ENCODE results near the gene FBXO24.
A peak's percentile ranks its signal among the peaks of the same experiment; 100 is the strongest.

FBXO24 gene

DNA sequence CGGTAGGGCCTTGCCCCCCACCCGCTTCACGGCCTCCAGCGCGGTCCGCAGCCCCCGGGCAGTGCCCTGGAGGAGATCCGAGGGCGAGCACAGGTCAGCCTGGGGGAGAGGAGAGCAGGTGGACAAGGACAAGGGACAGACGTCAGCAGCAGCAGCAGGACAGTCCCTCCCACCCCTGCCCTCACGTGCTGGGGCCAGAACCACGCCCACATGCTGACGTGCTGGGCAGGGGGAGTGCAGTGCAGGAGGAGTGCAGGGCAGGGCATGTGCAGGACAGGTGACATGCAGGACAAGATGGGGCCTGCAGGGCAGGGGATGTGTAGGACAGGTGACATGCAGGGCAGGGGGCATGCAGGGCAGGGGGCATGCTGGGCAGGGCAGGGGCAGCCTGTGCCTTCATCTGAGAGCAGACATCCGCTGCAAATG lies 10.9 kb upstream of the FBXO24 start:
- DNase-seq = no peak

GRCh38 chr7:100575746-100576383 lies 10.3 kb upstream of the FBXO24 start:
- no peak for DNase-seq

DNA sequence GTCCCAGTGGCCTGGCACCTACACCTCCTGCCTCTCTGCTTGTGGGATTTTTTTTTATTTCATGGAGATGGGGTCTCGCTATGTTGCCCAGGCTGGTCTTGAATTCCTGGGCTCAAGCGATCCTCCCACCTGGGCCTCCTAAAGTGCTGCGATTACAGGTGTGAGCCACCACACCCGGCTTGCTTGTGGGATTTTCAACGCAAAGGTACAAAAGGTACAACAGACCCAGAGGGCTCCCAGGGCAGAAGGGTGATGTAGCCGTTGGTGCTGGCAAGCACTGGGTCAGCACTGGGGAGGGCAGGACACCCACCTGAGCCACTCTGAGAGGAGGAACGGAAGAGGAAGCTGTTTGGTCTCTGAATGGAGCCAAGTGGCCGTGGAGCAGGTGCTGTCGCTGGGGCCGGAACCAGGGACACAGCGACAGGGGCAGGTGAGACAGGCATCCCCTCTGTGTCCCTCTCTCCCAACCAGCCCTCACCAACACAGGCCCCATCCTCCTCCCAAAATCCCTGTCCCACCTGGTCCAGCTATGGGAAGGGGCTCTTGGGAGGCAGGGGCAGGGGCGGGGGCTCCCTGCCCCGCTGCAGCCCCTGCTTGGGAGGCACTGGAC lies 9.6 kb upstream of the FBXO24 start:
- no peak for DNase-seq

GRCh38 chr7:100577103-100577502 lies 9.0 kb upstream of the FBXO24 start:
- no peak for DNase-seq

- DNase-seq = no peak
Measured at GRCh38 chr7:100577507-100577906, 8.6 kb upstream of the FBXO24 start.

DNA sequence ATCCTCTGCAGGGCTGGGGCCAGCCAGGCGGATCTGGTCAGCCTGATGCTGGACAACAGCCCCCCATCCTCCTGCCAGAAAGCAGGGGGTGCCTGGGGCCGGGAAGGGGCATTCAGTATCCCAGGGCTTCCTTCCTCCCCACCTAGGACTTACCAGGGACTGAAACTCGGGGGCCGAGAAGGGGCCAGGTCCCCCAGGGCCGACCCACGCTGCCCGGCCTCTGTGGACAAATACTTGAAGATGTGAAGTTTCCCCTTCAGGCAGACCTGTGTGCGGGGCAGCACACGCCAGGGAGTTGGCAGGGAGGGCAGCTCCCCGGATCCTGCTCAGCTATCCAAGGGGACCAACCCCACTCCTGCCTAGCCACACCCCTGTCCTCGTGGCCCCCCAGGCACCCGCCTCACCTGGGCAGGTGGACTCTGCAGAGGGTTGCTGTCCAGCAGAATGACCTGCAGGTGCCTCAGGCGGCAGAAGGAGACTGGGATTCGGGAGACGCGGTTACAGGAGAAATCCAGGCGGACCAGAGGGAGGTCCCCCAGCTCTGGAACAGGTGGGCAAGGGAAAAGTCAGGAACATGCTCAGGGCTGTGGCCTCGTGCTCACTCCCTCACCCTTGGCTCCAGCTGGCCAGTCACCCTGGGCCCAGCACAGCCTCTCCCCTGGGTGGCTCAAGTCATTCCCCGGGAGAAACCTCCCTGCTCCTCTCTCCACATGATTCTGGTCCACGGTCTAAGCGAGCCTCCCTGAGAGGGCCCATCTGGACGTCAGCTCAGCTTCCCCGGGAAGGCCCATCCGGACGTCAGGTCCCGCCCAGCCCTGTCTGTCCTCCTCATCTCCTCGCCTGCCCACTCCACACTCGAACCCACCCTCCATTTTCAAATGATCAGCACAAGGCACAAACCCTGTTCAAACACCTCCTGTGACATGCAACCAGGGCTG lies 7.6 kb upstream of the FBXO24 start:
- DNase-seq = no peak

DNA sequence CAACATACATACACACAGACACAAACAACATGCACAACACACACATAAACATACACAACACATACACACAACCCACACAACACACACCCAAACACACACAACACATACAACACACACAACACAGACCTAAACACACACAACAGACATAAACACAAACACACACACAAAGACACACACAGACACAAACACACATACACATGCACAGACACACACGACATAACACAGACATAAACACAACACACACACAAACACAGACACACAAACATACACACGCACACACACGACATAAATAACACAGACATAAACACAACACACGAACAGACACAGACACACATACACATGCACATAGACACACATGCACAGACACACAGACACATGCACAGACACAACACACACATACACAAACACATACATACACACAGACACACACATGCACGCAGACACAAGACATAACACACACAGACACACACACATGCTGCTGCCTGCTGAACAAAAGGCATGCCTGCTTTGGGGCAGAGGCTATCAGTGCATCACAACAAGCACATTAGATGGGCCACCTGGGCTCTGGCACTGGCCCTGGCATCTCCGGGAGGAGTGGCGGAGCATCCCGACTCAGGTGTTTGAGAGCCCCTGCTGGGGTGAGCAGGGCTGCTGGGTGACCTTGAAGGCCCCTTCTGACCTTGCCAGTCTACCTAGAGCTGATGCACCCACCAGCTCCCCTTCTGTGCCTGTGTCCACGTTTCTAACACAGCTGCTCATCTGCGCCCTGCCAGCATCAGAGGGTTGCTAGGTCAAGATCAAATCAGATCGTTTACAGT lies 5.5 kb upstream of the FBXO24 start:
- no peak for DNase-seq

- DNase-seq = no peak
Measured at GRCh38 chr7:100582041-100582579, 4.0 kb upstream of the FBXO24 start.

DNA sequence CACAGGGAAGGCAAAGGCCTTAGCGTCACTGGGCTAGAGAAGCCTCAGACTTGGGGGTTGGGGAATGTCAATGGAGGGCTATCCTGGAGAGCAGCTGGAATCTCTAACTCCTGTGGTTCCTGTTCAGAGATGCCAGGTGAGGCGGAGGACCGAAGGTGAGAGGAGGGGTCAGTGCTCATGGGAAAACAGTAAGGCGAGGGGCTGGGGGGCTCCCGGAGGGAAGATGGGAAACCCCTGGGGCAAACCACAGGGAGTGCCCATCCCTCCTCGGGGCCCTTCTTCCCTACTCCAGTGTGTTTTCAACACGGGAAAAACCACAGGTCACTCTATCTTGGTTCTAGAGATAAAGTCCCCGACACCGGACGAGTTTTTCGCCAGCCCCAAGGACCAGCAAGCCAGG lies 3.5 kb upstream of the FBXO24 start:
- no peak for DNase-seq

- no peak for DNase-seq
Measured at GRCh38 chr7:100583132-100584053, 2.7 kb upstream of the FBXO24 start.

DNA sequence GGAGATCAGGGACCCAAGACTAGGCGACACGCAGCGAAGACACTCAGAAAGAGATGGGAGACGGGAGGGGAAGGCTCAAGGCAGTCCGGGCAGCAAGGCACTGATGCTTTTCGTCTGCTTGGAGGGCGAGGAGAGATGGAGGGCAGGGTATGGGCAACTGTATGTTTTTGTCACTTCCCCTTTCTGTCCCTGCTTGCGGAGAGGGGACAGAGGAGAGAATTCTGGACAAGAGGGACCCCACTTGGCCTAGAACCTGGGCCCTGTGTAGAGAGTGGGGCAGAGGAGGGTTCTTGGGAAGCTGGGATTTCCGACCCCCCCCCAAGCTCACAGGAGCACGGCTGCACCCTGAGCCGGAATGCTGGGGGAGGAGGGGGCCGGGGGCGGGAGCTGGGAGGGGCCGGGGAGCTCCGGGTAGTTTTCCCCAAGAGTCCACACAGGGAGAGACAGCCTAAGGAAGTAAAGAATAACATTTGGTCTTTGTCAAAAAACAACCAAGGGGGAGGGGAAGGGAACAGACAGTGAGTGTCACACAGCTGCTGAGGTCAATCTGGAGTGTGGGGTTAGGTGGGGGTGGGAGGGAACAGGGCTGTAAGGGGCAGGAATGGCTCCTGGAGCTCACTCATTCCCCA lies 2.0 kb upstream of the FBXO24 start:
- DNase-seq = no peak

DNA sequence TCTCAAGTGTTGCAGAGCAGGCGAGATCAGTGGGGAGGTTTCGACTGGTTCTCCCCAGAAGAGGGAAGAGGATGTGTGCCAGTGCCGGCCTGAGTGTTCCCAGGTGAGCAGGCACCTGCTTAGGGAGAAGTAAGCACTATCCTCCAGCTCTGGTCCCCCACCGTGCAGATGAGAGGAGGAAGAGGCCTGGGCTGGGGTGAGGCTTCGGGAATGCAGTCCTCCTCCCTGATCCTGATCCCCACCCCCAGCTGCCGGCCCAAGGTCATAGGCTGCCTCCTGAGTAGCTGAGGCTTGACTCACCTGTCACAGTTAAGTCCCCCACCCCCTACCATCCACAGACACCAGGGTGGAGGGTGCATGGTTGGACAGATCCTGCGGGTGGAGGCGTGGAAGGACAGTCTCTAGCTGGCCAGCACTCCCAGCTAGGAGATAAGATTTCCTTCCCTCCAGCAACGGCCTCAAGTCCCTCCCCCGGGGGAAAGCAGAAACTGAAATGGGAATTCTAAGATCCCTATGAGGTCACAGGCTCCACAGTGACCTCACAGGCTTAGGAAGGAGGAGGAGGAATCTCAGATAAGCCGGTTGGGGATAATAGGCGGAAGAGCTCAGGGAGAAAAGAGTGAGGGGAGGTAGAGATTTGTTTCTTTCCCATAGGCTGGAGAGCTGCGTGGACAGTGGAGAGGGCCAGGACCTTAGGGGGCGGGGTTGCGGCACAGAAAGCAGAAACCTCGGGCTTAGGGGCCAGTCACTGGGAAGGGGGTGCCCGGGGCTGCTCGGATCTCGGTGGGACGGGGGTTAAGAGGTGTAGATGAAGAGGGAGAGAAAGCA lies 1.2 kb upstream of the FBXO24 start:
- peak; percentile 20 for DNase-seq

DNA sequence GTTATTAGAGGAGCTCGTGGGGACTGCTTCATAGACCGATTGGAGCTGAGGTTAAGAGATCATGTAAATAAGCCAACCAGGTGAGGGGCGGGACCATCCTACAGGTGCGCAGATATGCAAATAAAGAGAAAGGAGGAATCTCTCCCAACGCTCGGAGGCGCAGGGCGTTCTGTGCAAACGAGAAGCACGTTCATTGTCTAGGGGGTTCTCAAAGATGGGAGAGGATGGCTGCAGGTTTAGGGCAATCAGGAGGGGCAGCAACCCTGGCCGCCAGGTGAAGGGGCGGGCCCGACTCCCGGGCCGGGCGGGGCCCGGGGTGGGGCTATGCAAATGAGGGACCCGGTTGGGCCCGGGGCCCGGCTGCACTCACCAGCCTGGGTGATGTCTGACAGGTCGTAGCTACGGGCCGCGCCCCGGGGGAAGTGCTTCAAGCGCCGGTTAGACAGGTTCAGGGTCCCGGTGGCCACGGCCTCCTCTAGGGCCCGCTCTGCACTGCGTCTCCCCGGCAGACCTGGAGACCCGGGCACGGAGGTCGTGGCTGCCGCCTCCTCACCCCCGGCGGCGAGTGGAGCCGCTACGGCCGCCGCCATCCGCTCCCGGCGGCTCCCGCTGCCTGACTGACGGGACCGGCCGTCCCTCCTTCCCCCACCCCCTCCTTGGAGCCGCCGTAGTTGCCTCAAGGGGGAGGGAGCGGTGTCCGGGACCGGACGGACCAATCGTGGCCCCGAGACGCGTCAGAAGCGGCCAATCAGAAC lies 440 bp upstream of the FBXO24 start, which contains the start of gene LRCH4:
LRCH4 (minus strand) TSS at position 619 of the 755 bp plus-strand sequence; CDS start at position 590, 29 bp downstream.
- no peak for DNase-seq

- DNase-seq = no peak
Measured at GRCh38 chr7:100588438-100588837, 2.3 kb downstream of the FBXO24 start.

DNA sequence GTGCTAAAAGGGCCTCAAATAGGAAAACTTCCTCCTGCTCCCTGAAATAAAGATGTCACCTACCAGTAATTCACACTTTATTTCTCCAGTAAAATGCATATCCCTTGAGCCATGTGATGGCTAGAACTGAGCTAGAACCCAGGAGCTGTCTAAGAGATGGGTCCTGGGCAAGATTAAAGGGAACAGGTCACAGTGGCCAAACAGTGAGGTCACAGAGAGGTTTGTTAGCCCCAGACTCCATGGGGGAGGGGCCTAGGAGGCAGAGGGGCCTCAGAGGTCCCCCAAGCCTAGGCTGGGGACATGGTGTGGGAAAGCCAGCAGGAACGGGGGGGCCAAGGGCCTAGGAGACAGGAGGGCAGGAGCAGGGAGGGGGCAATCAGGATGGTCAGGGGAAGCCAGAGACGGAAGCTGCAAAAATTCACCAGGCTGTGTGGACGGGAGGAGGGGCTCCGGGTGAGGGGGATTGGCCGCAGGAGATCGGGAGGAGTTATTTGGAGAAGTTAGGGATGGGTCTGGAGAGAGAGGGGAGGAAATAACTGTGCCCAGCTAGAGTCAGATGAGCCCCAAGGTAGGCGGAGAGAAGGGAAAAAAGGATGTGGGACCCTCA lies 3.3 kb downstream of the FBXO24 start:
- DNase-seq = no peak

GRCh38 chr7:100590077-100590737 lies 4.1 kb downstream of the FBXO24 start:
- DNase-seq = no peak

- DNase-seq = no peak
Measured at GRCh38 chr7:100591596-100591995, 5.5 kb downstream of the FBXO24 start.

DNA sequence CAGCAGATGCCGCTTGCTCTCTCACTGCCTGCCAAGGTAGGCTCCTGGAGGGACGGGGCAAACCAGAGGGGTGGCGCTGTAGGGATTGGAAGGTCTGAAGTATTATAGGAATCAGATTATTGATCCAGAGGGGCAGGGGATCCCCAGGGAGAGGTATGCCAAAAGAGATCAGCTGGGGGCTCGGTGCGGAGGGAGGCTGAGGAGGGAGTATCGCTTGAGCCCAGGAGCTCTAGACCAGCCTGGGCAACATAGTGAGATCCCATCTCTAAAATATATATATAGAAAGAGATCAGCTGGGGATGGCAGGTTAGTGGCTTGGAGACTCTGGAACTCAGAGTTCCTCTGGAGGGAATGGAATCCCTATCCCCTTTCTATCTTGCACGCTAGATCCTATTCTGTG lies 9.1 kb downstream of the FBXO24 start:
- no peak for DNase-seq

All from NCI-H510A (cell line).